Stimulated activated naive CD8-positive, alpha-beta T cell treated with anti-CD3 and anti-CD28 coated beads, Interleukin-15, amount 100 ng/mL, for 72 hours (primary cell): ENCODE data around the gene FOXP4.

Experiments used
- ATAC-seq: fragments of 150-1000 bp; cut with Tn5 transposase; 2 replicates; pipeline ENCODE4 v1.10.0; 2021; ENCODE audit warnings: mild to moderate bottlenecking, moderate library complexity
- DNase-seq, 2 donors: peaks; one replicate each; pipeline ENCODE4 v3.0.0; 2021 to 2022
- H3K27ac Mint-ChIP-seq, 2 donors: one replicate each; pipeline ENCODE4 v1.8.0; 2022; ENCODE audit warnings: mild to moderate bottlenecking in 2 of 2, mixed read lengths in 2 of 2, moderate library complexity in 2 of 2
- H3K27me3 Mint-ChIP-seq: one replicate; pipeline ENCODE4 v1.8.0; 2022; ENCODE audit warnings: mixed read lengths
- H3K4me1 Mint-ChIP-seq: one replicate; pipeline ENCODE4 v1.8.0; 2022; ENCODE audit warnings: mild to moderate bottlenecking, mixed read lengths
- H3K4me3 Mint-ChIP-seq, 2 donors: one replicate each; pipeline ENCODE4 v1.8.0; 2022; ENCODE audit warnings: mild to moderate bottlenecking in 2 of 2, mixed read lengths in 2 of 2, moderate library complexity in 1 of 2
- H3K9me3 Mint-ChIP-seq, 2 donors: one replicate each; pipeline ENCODE4 v1.8.0; 2022; ENCODE audit warnings: mixed read lengths in 2 of 2

FOXP4 gene

GRCh38 chr6:41549673-41550072 is 3.5 kb downstream of the FOXP4 start:
- peaks cover 68% of the 10 kb centered on the region for H3K27me3 Mint-ChIP-seq
- DNase-seq (no peak), ATAC-seq (no peak)
- H3K4me1 Mint-ChIP-seq = peaks cover 51% of the 10 kb centered on the region
- H3K27ac Mint-ChIP-seq = no peak overlapping the region
- H3K9me3 Mint-ChIP-seq = no peaks in the 10 kb centered on the region
- peak overlapping the region in 1 of 2 donors; percentile 47 for H3K4me3 Mint-ChIP-seq

GRCh38 chr6:41551086-41551700 is 5.0 kb downstream of the FOXP4 start:
- H3K27ac Mint-ChIP-seq = no peak overlapping the region
- no peaks in the 10 kb centered on the region for H3K9me3 Mint-ChIP-seq
- ATAC-seq = no peak
- no peak overlapping the region for H3K4me3 Mint-ChIP-seq
- DNase-seq = no peak
- peaks cover 83% of the 10 kb centered on the region for H3K27me3 Mint-ChIP-seq
- peaks cover 36% of the 10 kb centered on the region for H3K4me1 Mint-ChIP-seq

GRCh38 chr6:41551857-41552256 is 5.7 kb downstream of the FOXP4 start:
- Mint-ChIP-seq H3K4me1 (peaks cover 35% of the 10 kb centered on the region), H3K27me3 (peaks cover 90% of the 10 kb centered on the region), H3K4me3 (no peak overlapping the region), H3K9me3 (no peaks in the 10 kb centered on the region), H3K27ac (no peak overlapping the region)
- ATAC-seq = no peak
- DNase-seq = no peak

GRCh38 chr6:41552723-41553122 is 6.5 kb downstream of the FOXP4 start:
- H3K4me3 Mint-ChIP-seq = no peak overlapping the region
- DNase-seq (no peak), ATAC-seq (no peak)
- H3K4me1 Mint-ChIP-seq = peaks cover 30% of the 10 kb centered on the region
- H3K9me3 Mint-ChIP-seq = no peaks in the 10 kb centered on the region
- H3K27me3 Mint-ChIP-seq = peaks cover 90% of the 10 kb centered on the region
- H3K27ac Mint-ChIP-seq = no peak overlapping the region

- Mint-ChIP-seq H3K4me3 (no peak overlapping the region), H3K4me1 (peaks cover 23% of the 10 kb centered on the region), H3K27me3 (peaks cover 82% of the 10 kb centered on the region), H3K27ac (no peak overlapping the region), H3K9me3 (no peaks in the 10 kb centered on the region)
- DNase-seq = no peak
- no peak for ATAC-seq
These were observed 7.3 kb downstream of the FOXP4 start for GRCh38 chr6:41553405-41553999.

- H3K27ac Mint-ChIP-seq = no peak overlapping the region
- H3K4me1 Mint-ChIP-seq = peaks cover 16% of the 10 kb centered on the region
- H3K27me3 Mint-ChIP-seq = peaks cover 61% of the 10 kb centered on the region
These were observed 9.4 kb downstream of the FOXP4 start for GRCh38 chr6:41555326-41556300.

GRCh38 chr6:41557335-41557734 is 11.2 kb downstream of the FOXP4 start:
- no peak for DNase-seq

More at GRCh38 chr6:41555326-41556300, 9.4 kb downstream of the FOXP4 start:
- no peak for ATAC-seq
- Mint-ChIP-seq H3K9me3 (no peaks in the 10 kb centered on the region), H3K4me3 (no peak overlapping the region)
- no peak for DNase-seq

GRCh38 chr6:41558033-41558807 is 12.0 kb downstream of the FOXP4 start:
- Mint-ChIP-seq H3K4me3 (no peak overlapping the region), H3K27ac (no peak overlapping the region), H3K9me3 (no peaks in the 10 kb centered on the region), H3K27me3 (peaks cover 45% of the 10 kb centered on the region), H3K4me1 (peaks cover 27% of the 10 kb centered on the region)
- DNase-seq (no peak), ATAC-seq (no peak)

More at GRCh38 chr6:41557335-41557734, 11.2 kb downstream of the FOXP4 start:
- Mint-ChIP-seq H3K9me3 (no peaks in the 10 kb centered on the region), H3K4me1 (peaks cover 27% of the 10 kb centered on the region), H3K27ac (no peak overlapping the region), H3K4me3 (no peak overlapping the region), H3K27me3 (peaks cover 51% of the 10 kb centered on the region)
- no peak for ATAC-seq

GRCh38 chr6:41559655-41560427 is 13.7 kb downstream of the FOXP4 start:
- Mint-ChIP-seq H3K27me3 (peaks cover 33% of the 10 kb centered on the region), H3K27ac (peak overlapping the region; percentile 54 to 86), H3K9me3 (no peaks in the 10 kb centered on the region), H3K4me3 (peak overlapping the region; percentile 86 to 96), H3K4me1 (peaks cover 27% of the 10 kb centered on the region)
- ATAC-seq (no peak), DNase-seq (no peak)

- Mint-ChIP-seq H3K27me3 (peaks cover 25% of the 10 kb centered on the region), H3K27ac (peak overlapping the region; percentile 86 to 89), H3K4me1 (peaks cover 27% of the 10 kb centered on the region), H3K4me3 (peak overlapping the region; percentile 86 to 96), H3K9me3 (no peaks in the 10 kb centered on the region)
- peak; percentile 83 to 94 for DNase-seq
- ATAC-seq = peak; percentile 98
These were observed 14.4 kb downstream of the FOXP4 start for GRCh38 chr6:41560431-41561192.

- H3K4me1 Mint-ChIP-seq = peaks cover 27% of the 10 kb centered on the region
- H3K9me3 Mint-ChIP-seq = no peaks in the 10 kb centered on the region
- peaks cover 17% of the 10 kb centered on the region for H3K27me3 Mint-ChIP-seq
- ATAC-seq = no peak
- peak overlapping the region in 1 of 2 donors; percentile 85 for H3K27ac Mint-ChIP-seq
- no peak for DNase-seq
- H3K4me3 Mint-ChIP-seq = peak overlapping the region in 1 of 2 donors; percentile 96
These were observed 15.2 kb downstream of the FOXP4 start for GRCh38 chr6:41561416-41561815.

- ATAC-seq (no peak), DNase-seq (no peak)
- Mint-ChIP-seq H3K27me3 (peaks cover 9% of the 10 kb centered on the region), H3K27ac (peak overlapping the region in 1 of 2 donors; percentile 16), H3K9me3 (no peaks in the 10 kb centered on the region), H3K4me3 (no peak overlapping the region), H3K4me1 (peaks cover 27% of the 10 kb centered on the region)
These were observed 16.0 kb downstream of the FOXP4 start for GRCh38 chr6:41561931-41562911.
